ENCODE measurements around the gene CCRL2.

GRCh38 chr3:46395766-46396530 is 11.1 kb upstream of the CCRL2 start:
- no peak for TF ChIP-seq POLR2AphosphoS5 (IDR thresholded peaks at IDR 0.05)
- TF ChIP-seq POLR2A (IDR thresholded peaks at IDR 0.05) = no peak
- TF ChIP-seq, protein P1, sequence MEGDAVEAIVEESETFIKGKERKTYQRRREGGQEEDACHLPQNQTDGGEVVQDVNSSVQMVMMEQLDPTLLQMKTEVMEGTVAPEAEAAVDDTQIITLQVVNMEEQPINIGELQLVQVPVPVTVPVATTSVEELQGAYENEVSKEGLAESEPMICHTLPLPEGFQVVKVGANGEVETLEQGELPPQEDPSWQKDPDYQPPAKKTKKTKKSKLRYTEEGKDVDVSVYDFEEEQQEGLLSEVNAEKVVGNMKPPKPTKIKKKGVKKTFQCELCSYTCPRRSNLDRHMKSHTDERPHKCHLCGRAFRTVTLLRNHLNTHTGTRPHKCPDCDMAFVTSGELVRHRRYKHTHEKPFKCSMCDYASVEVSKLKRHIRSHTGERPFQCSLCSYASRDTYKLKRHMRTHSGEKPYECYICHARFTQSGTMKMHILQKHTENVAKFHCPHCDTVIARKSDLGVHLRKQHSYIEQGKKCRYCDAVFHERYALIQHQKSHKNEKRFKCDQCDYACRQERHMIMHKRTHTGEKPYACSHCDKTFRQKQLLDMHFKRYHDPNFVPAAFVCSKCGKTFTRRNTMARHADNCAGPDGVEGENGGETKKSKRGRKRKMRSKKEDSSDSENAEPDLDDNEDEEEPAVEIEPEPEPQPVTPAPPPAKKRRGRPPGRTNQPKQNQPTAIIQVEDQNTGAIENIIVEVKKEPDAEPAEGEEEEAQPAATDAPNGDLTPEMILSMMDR (IDR thresholded peaks at IDR 0.05) = no peak
